Keratinocyte (primary cell): Measurements from ENCODE around the gene NUBP2. TPM values are rescaled to one million over a fixed set of nuclear protein-coding genes. Genes with fewer than 3 reads are reported as not detected.

Experiments used
- DNase-seq: peaks from one replicate; pipeline ENCODE4 v3.0.0-alpha.2; 2011; ENCODE audit warnings: low read depth, missing footprints, low spot score
- FAIRE-seq: peaks from 2 replicates; lab custom pipeline; 2011; peaks lifted over from hg19 to GRCh38; lab: Jason Lieb, UNC
- H2AFZ ChIP-seq: 2 replicates; pipeline ENCODE4 v1.6.0; 2012; ENCODE audit warnings: low read length, control low read depth, inconsistent platforms; ENCODE audit not compliant: control insufficient read depth
- H3K27ac ChIP-seq: 2 replicates; pipeline ENCODE4 v1.5.1; 2011; ENCODE audit warnings: low read length; ENCODE audit not compliant: control insufficient read depth, insufficient read depth
- H3K27me3 ChIP-seq: 3 replicates; pipeline ENCODE4 v1.6.0; 2011; ENCODE audit warnings: low read length; ENCODE audit not compliant: control insufficient read depth, insufficient read depth; ENCODE audit errors: extremely low read depth
- H3K36me3 ChIP-seq, 2 experiments: 2 replicates in 1 of 2; 3 replicates in 1 of 2; pipeline ENCODE4 v1.5.1; 2011; ENCODE audit warnings: low read length in 2 of 2, mild to moderate bottlenecking in 1 of 2; ENCODE audit not compliant: control insufficient read depth in 2 of 2, insufficient read depth in 2 of 2; ENCODE audit errors: extremely low read depth in 1 of 2
- H3K4me1 ChIP-seq: 3 replicates; pipeline ENCODE4 v1.5.1; 2011; ENCODE audit warnings: low read length; ENCODE audit not compliant: control insufficient read depth, insufficient read depth; ENCODE audit errors: extremely low read depth
- H3K4me2 ChIP-seq: 3 replicates; pipeline ENCODE4 v1.6.0; 2011; ENCODE audit warnings: low read depth, low read length; ENCODE audit not compliant: control insufficient read depth, insufficient read depth; ENCODE audit errors: extremely low read depth
- H3K4me3 ChIP-seq, 3 experiments: fragments of 200-600 bp in 1 of 3; sonication (generic) in 1 of 3; 2 replicates in 2 of 3; 3 replicates in 1 of 3; pipeline ENCODE4 v1.5.1; 2011 to 2016; ENCODE audit warnings: low read length in 3 of 3, mild to moderate bottlenecking in 3 of 3, control low read depth in 2 of 3, inconsistent platforms in 1 of 3, low read depth in 1 of 3, mixed read lengths in 1 of 3, mixed run types in 1 of 3, moderate library complexity in 1 of 3; ENCODE audit not compliant: control insufficient read depth in 2 of 3, insufficient read depth in 2 of 3; ENCODE audit errors: extremely low read depth in 1 of 3
- H3K79me2 ChIP-seq: 2 replicates; pipeline ENCODE4 v1.6.0; 2012; ENCODE audit warnings: low read length; ENCODE audit not compliant: control insufficient read depth, insufficient read depth
- H3K9ac ChIP-seq: 3 replicates; pipeline ENCODE4 v1.6.0; 2011; ENCODE audit warnings: low read length; ENCODE audit not compliant: control insufficient read depth, insufficient read depth; ENCODE audit errors: extremely low read depth
- H3K9me1 ChIP-seq: 3 replicates; pipeline ENCODE4 v1.6.0; 2011; ENCODE audit warnings: low read length; ENCODE audit not compliant: control insufficient read depth, insufficient read depth; ENCODE audit errors: extremely low read depth
- H3K9me3 ChIP-seq: 2 replicates; pipeline ENCODE4 v1.5.1; 2012; ENCODE audit warnings: low read depth, low read length; ENCODE audit not compliant: control insufficient read depth
- H4K20me1 ChIP-seq: 3 replicates; pipeline ENCODE4 v1.6.0; 2011; ENCODE audit warnings: low read length; ENCODE audit not compliant: control insufficient read depth, insufficient read depth; ENCODE audit errors: extremely low read depth
- CTCF ChIP-seq, 3 experiments: IDR thresholded peaks in 1 of 3; conservative IDR thresholded peaks in 1 of 3; optimal IDR thresholded peaks in 1 of 3; 2 replicates in 2 of 3; 3 replicates in 1 of 3; pipeline versions ENCODE3 to v1.5.1; 2011; ENCODE audit warnings: low read length in 3 of 3, mild to moderate bottlenecking in 3 of 3, moderate library complexity in 2 of 3, control low read depth in 1 of 3, inconsistent platforms in 1 of 3; ENCODE audit not compliant: insufficient read depth in 2 of 3; ENCODE audit errors: extremely low read depth in 1 of 3
- EZH2 ChIP-seq: IDR thresholded peaks from one replicate; pipeline ENCODE4 v1.6.1; 2012; ENCODE audit warnings: inconsistent platforms, mild to moderate bottlenecking, low read length, moderate library complexity
- dilution Hi-C: fragments of 300-500 bp; cut with MboI; formaldehyde crosslinking; loops from one replicate; pipeline ENCODE4 v1.7.0; 2020; ENCODE audit warnings: low sequenced_read_pairs; ENCODE audit not compliant: extremely low pct_ligation_motif_present
- polyA plus RNA-seq, 5 experiments: library from polyadenylated mRNA; depleted of rRNA in 3 of 5; stranded (reverse) in 3 of 5; stranded (forward) in 1 of 5; unstranded in 1 of 5; fragments of >200 nt; gene quantifications; 1 replicate in 1 of 5; 2 replicates in 3 of 5; 3 replicates in 1 of 5; pipeline versions ENCODE4 v1.2.1 to v1.2.3, GENCODE V29; 2011 to 2012; ENCODE audit warnings: missing spikeins in 2 of 5, low read depth in 1 of 5, low replicate concordance in 1 of 5

Gene NUBP2
- polyA plus RNA-seq, 1 donor (not counting 4 experiments of a cell fraction or from before 2014, with no cell fraction given): 24.4 TPM

GRCh38 chr16:1761751-1762150 lies 21.0 kb upstream of the NUBP2 start:
- dilution Hi-C loops: no loop called here
- Histone ChIP-seq H4K20me1 (no peaks in the 10 kb centered on the region), H3K79me2 (no peaks in the 10 kb centered on the region), H3K9me1 (no peaks in the 10 kb centered on the region), H3K36me3 (peaks cover 17 to 31% of the 10 kb centered on the region in 2 experiments), H3K27me3 (no peaks in the 10 kb centered on the region), H2AFZ (no peak overlapping the region), H3K4me1 (peaks cover 3% of the 10 kb centered on the region), H3K4me2 (no peak overlapping the region), H3K9ac (no peak overlapping the region), H3K9me3 (no peaks in the 10 kb centered on the region), H3K4me3 (no peak overlapping the region), H3K27ac (no peak overlapping the region)
- no peak for DNase-seq
- no peak for TF ChIP-seq CTCF (optimal IDR thresholded peaks at IDR 0.05 in 1 of 3, IDR thresholded peaks at IDR 0.05 in 1 of 3, conservative IDR thresholded peaks at IDR 0.05 in 1 of 3; ENCODE audit: extremely low read depth in 1 of 3, insufficient read depth in 2 of 3, low read length in 3 of 3)
- TF ChIP-seq EZH2: no peak
- FAIRE-seq: no peak

- H2AFZ ChIP-seq: no peak overlapping the region
- H3K4me1 ChIP-seq: peaks cover 3% of the 10 kb centered on the region
- H3K9me1 ChIP-seq: no peaks in the 10 kb centered on the region
- H3K4me3 ChIP-seq: no peak overlapping the region
- H3K4me2 ChIP-seq: no peak overlapping the region
- no peaks in the 10 kb centered on the region for H3K9me3 ChIP-seq
- no peaks in the 10 kb centered on the region for H3K79me2 ChIP-seq
- FAIRE-seq (no peak), DNase-seq (no peak)
- no peak overlapping the region for H3K27ac ChIP-seq
- peaks cover 17 to 32% of the 10 kb centered on the region in 2 experiments for H3K36me3 ChIP-seq
- no peaks in the 10 kb centered on the region for H3K27me3 ChIP-seq
- H4K20me1 ChIP-seq: no peaks in the 10 kb centered on the region
- dilution Hi-C loops: no loop called here
- no peak overlapping the region for H3K9ac ChIP-seq
- no peak for TF ChIP-seq CTCF (optimal IDR thresholded peaks at IDR 0.05 in 1 of 3, IDR thresholded peaks at IDR 0.05 in 1 of 3, conservative IDR thresholded peaks at IDR 0.05 in 1 of 3; ENCODE audit: extremely low read depth in 1 of 3, insufficient read depth in 2 of 3, low read length in 3 of 3)
- no peak for TF ChIP-seq EZH2
Measured at GRCh38 chr16:1762196-1762878, 20.4 kb upstream of the NUBP2 start.
